Upper lobe of left lung (tissue), 6 donors: ENCODE measurements around the gene PROK2. TPM values are rescaled to one million over a fixed set of nuclear protein-coding genes. Genes with fewer than 3 reads are reported as not detected.

ENCODE experiments used
- ATAC-seq, 2 donors: fragments of 200-7000 bp; cut with Tn5 transposase; one replicate each; pipeline ENCODE4 v1.9.1; 2022; ENCODE audit warnings: mild to moderate bottlenecking in 2 of 2, moderate library complexity in 2 of 2; ENCODE audit not compliant: low FRiP score in 2 of 2
- DNase-seq, 2 donors: peaks; one replicate each; pipeline ENCODE4 v3.0.0-alpha.2; 2019 to 2020
- H3K27ac ChIP-seq, 4 donors: fragments of 200-600 bp; sonication (generic); one replicate each; pipeline ENCODE4 v1.5.1; 2016 to 2019
- H3K27me3 ChIP-seq, 4 donors: fragments of 200-600 bp; sonication (generic); one replicate each; pipeline ENCODE4 v1.5.1; 2017 to 2019
- H3K36me3 ChIP-seq, 4 donors: fragments of 200-600 bp; sonication (generic); one replicate each; pipeline ENCODE4 v1.5.1; 2016 to 2019
- H3K4me1 ChIP-seq, 4 donors: fragments of 200-600 bp; sonication (generic); one replicate each; pipeline ENCODE4 v1.5.1; 2018 to 2019
- H3K4me3 ChIP-seq, 4 donors: fragments of 200-600 bp; sonication (generic); one replicate each; pipeline ENCODE4 v1.5.1; 2017 to 2019; ENCODE audit warnings: mild to moderate bottlenecking in 2 of 4, moderate library complexity in 1 of 4
- H3K9me3 ChIP-seq, 4 donors: fragments of 200-600 bp; sonication (generic); one replicate each; pipeline ENCODE4 v1.5.1; 2018 to 2019
- EP300 ChIP-seq, 4 donors: sonication (generic); formaldehyde crosslinking; IDR thresholded peaks; one replicate each; pipeline ENCODE4 v1.5.1; 2017; ENCODE audit warnings: antibody characterized with exemption in 4 of 4, control low read depth in 2 of 4
- POLR2A ChIP-seq, 4 donors: fragments of 450-650 bp; IDR thresholded peaks; one replicate each; pipeline ENCODE4 v1.5.1; 2016 to 2017; ENCODE audit warnings: antibody characterized with exemption in 4 of 4, mild to moderate bottlenecking in 2 of 4
- POLR2AphosphoS5 ChIP-seq, 2 donors: sonication (generic); formaldehyde crosslinking; IDR thresholded peaks; one replicate each; pipeline ENCODE4 v1.5.1; 2017; ENCODE audit warnings: antibody characterized with exemption in 2 of 2
- whole genome bisulfite sequencing, 2 donors: methylation state at CpG; one replicate each; pipeline ENCODE4 v1.1.5; 2017 to 2018; 5-methylcytosine and 5-hydroxymethylcytosine counted together
- total RNA-seq, 6 donors: library from RNA; depleted of rRNA in 4 of 6; stranded (reverse); fragments of >200 nt in 4 of 6; gene quantifications; one replicate each; pipeline versions ENCODE4 v1.1.0 to v1.2.1, GENCODE V29; 2016 to 2021
- TF ChIP-seq, protein P1 (sequence below), 6 experiments: fragments of 450-650 bp in 4 of 6; fragments of 200-600 bp in 2 of 6; sonication (generic) in 2 of 6; IDR thresholded peaks; one replicate each; pipeline ENCODE4 v1.5.1; 2016 to 2019; ENCODE audit warnings: antibody characterized with exemption in 6 of 6
- donor health status: DM: no; HTN: no; CAD: no; lungs with moderate emphysema.
- donor health status: DM: no; HTN: yes; CAD: no; lungs with severe emphysema.

The PROK2 gene
- total RNA-seq, 6 donors from 2014 or later = 2.3 to 10.7 (median 3.3) TPM; not detected in 1

DNA sequence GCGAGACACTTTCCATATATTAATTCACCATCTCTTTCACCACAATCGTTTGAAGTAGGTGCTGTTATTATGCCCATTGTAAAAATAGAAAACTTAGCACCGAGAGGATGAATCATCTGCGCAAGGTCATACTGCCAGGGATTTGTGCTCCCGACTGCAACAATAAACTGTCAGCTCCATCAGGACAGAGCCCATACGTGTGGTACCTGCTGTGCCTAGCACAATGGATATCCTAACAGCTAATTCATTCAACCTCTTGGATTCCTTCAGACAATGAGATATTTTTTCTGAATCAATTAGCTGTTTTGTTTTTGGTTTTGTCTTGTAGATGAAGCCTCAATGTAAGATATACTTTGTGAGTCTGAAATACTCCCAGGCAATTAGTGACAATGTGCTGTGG, 32.3 kb upstream of the PROK2 start:
- DNase-seq (no peak), ATAC-seq (no peak)
- Histone ChIP-seq H3K4me1 (no peaks in the 10 kb centered on the region), H3K9me3 (no peaks in the 10 kb centered on the region), H3K36me3 (no peaks in the 10 kb centered on the region), H3K27me3 (no peaks in the 10 kb centered on the region), H3K4me3 (no peak overlapping the region), H3K27ac (no peak overlapping the region)
- TF ChIP-seq, protein P1, sequence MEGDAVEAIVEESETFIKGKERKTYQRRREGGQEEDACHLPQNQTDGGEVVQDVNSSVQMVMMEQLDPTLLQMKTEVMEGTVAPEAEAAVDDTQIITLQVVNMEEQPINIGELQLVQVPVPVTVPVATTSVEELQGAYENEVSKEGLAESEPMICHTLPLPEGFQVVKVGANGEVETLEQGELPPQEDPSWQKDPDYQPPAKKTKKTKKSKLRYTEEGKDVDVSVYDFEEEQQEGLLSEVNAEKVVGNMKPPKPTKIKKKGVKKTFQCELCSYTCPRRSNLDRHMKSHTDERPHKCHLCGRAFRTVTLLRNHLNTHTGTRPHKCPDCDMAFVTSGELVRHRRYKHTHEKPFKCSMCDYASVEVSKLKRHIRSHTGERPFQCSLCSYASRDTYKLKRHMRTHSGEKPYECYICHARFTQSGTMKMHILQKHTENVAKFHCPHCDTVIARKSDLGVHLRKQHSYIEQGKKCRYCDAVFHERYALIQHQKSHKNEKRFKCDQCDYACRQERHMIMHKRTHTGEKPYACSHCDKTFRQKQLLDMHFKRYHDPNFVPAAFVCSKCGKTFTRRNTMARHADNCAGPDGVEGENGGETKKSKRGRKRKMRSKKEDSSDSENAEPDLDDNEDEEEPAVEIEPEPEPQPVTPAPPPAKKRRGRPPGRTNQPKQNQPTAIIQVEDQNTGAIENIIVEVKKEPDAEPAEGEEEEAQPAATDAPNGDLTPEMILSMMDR (IDR thresholded peaks at IDR 0.05) = no peak
- WGBS, 2 donors = 83 to 87% methylated on average over 6 of the region's 6 CpGs

DNA sequence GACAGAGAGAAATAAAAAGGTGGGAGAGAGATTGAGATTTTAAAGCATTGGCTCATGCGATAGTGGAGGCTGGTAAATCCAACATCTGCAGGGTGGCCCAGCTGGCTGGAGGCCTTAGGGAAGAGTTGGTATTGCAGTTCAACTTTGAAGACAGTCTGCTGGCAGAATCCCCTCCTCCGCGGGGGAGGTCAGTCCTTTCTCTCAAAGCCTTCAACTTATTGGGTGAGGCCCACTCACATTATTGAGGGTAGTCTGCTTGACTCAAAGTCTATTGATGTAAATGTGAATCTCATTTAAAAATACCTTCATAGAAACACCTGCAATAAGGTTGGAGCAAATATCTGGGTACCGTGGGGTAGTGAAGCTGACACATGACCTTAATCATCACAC, 31.8 kb upstream of the PROK2 start:
- ATAC-seq (no peak), DNase-seq (no peak)
- WGBS, 2 donors = 85 to 88% methylated on average over 4 of the region's 4 CpGs
- TF ChIP-seq, protein P1 (IDR thresholded peaks at IDR 0.05) = no peak
- no peak for TF ChIP-seq POLR2AphosphoS5 (IDR thresholded peaks at IDR 0.05)
- no peak for TF ChIP-seq EP300 (IDR thresholded peaks at IDR 0.05)
- TF ChIP-seq POLR2A (IDR thresholded peaks at IDR 0.05) = no peak
- H3K4me3 ChIP-seq = no peak overlapping the region
- no peaks in the 10 kb centered on the region for H3K36me3 ChIP-seq
- no peaks in the 10 kb centered on the region for H3K4me1 ChIP-seq
- no peaks in the 10 kb centered on the region for H3K27me3 ChIP-seq
- no peaks in the 10 kb centered on the region for H3K9me3 ChIP-seq
- H3K27ac ChIP-seq = no peak overlapping the region

DNA sequence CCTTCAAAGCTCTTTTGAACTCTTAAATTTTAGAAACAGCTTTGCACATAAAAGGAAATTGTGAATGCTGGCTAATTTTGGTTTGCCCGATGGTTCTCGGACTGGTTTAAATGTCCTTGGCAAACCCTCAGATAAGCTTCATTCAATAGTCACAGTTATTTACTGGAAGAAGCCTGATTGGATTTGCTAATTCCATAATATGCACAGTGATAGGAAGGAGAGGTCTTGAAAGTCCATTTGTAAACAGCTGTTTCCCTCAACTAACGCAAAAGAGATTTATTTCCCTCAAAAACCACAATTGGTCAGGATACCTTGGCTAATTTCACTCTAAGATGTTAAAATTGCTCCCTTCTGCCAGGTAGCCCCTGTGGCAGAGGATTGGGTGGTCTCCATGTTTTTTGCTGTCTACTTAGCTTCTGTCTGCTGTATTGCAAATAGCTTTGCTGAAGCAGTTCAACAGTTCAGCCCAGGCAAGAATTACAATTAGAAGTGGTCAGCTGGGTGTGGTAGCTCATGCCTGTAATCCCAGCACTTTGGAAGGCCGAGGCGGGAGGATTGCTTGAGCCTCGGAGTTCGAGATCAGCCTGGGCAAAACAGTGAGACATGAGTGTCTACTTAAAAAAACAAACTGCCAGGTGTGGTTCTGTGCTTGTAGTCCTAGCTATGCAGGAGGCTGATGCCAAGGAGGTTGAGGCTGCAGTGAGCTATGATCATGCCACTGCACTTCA, 30.6 kb upstream of the PROK2 start:
- H3K4me3 ChIP-seq = no peak overlapping the region
- no peak overlapping the region for H3K27ac ChIP-seq
- DNase-seq (no peak), ATAC-seq (no peak)
- no peaks in the 10 kb centered on the region for H3K4me1 ChIP-seq
- 76 to 82% methylated on average over 7 of the region's 7 CpGs for WGBS, 2 donors
- H3K36me3 ChIP-seq = no peaks in the 10 kb centered on the region
- no peaks in the 10 kb centered on the region for H3K9me3 ChIP-seq
- TF ChIP-seq, protein P1 (IDR thresholded peaks at IDR 0.05) = no peak
- TF ChIP-seq EP300 (IDR thresholded peaks at IDR 0.05) (no peak), POLR2AphosphoS5 (IDR thresholded peaks at IDR 0.05) (no peak), POLR2A (IDR thresholded peaks at IDR 0.05) (no peak)
- H3K27me3 ChIP-seq = no peaks in the 10 kb centered on the region

DNA sequence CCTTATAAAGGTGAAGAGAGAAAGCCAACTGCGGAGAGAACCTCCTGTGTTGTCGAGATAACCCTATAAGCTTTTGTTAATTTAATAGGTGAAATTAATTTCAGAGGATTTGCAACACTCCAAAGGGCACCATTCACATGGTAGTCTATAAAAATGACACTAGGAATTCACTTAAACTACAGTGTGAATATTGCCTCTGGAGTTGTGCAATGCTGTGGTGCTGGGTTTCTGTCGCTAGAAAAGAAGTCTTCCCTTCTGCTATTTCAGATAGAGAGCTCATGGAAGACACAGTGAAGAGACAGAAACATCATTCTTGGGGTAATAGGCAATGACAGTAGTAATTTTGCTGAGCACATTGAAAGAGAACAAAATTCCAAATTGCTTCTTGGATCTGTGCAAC, 28.8 kb upstream of the PROK2 start:
- no peak for DNase-seq
- no peak for TF ChIP-seq POLR2A (IDR thresholded peaks at IDR 0.05)
- TF ChIP-seq, protein P1 (IDR thresholded peaks at IDR 0.05) = no peak
- TF ChIP-seq POLR2AphosphoS5 (IDR thresholded peaks at IDR 0.05) = no peak
- TF ChIP-seq EP300 (IDR thresholded peaks at IDR 0.05) = no peak

DNA sequence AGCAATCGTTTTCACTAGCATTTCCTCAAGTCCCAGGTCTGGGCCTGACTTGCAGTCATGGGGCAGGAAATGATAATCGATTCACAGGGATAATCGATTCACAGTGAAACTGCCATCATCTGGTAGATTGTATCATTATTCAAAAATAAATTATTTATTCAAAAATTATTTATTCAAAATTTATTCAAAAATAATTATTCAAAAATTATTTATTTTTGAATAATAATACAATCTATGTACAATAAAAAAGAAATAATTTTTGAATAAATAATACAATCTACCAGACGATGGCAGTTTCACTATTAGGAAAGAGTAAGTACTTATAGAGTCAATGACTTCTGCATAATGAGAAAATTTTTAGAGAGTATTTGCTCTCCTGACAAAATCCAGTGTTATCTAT, 28.1 kb upstream of the PROK2 start:
- no peak overlapping the region for H3K27ac ChIP-seq
- H3K9me3 ChIP-seq = no peaks in the 10 kb centered on the region
- ATAC-seq (no peak), DNase-seq (no peak)
- 78 to 80% methylated on average over 4 of the region's 4 CpGs for WGBS, 2 donors
- H3K4me3 ChIP-seq = no peak overlapping the region
- no peaks in the 10 kb centered on the region for H3K36me3 ChIP-seq
- no peaks in the 10 kb centered on the region for H3K4me1 ChIP-seq
- TF ChIP-seq EP300 (IDR thresholded peaks at IDR 0.05) = no peak
- TF ChIP-seq POLR2AphosphoS5 (IDR thresholded peaks at IDR 0.05) = no peak
- TF ChIP-seq, protein P1 (IDR thresholded peaks at IDR 0.05) = no peak
- TF ChIP-seq POLR2A (IDR thresholded peaks at IDR 0.05) = no peak
- H3K27me3 ChIP-seq = no peaks in the 10 kb centered on the region

More for the DNA sequence above, 28.8 kb upstream of the PROK2 start:
- no peaks in the 10 kb centered on the region for H3K36me3 ChIP-seq
- no peak for ATAC-seq
- WGBS, 2 donors = 85 to 89% methylated on average over 3 of the region's 3 CpGs
- no peaks in the 10 kb centered on the region for H3K9me3 ChIP-seq
- H3K27ac ChIP-seq = no peak overlapping the region
- H3K4me3 ChIP-seq = no peak overlapping the region
- no peaks in the 10 kb centered on the region for H3K27me3 ChIP-seq
- no peaks in the 10 kb centered on the region for H3K4me1 ChIP-seq
